HG03045 (cell line): Measurements from ENCODE around the gene SLC22A31.
"Not testable (repeated sequence)": the region's sequence is repeated elsewhere in the genome, so short reads cannot be mapped to it uniquely, and the experiment has no call there.

Experiments used
- ATAC-seq: cut with Tn5 transposase; IDR thresholded peaks from one replicate; pipeline ENCODE4 v1.9.1; 2021; ENCODE audit warnings: mild to moderate bottlenecking, moderate library complexity; ENCODE audit not compliant: unreplicated experiment

The SLC22A31 gene

DNA sequence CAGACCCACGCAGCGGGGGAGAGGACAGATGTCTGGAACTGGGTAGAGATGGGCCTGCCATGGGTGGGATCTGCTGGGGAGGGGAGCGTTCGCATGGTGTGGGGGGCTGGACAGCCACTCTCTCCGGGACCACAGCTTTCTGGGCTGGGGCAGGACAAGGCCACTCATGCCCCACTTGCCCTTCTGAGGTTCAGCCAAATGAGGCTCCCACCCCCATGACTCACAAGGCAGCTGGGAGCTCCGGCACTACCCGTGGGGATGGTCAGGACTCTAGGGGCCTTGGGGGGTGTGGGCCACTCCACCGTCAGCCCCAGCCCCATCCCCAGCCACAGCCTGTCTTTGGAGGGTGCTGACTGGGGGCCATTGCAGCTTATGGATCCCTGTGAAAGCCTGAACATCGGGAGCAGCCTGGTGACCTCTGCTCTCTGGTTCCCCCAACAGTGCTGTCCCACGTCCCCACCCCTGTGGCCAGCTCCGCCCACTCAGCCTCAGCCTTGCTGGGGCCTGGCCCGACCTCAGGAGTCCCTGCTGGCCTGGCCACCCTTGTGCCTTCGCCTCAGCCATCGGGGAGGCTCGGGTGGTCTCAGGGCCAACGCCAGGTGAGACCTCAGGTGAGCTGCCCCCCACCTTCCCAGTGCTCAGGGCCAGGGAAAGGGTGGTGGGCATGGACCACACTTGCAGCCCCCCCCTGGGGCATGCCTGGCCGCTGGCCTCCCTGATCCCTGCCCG is 33.5 kb downstream of the SLC22A31 start:
- ATAC-seq, result no peak

DNA sequence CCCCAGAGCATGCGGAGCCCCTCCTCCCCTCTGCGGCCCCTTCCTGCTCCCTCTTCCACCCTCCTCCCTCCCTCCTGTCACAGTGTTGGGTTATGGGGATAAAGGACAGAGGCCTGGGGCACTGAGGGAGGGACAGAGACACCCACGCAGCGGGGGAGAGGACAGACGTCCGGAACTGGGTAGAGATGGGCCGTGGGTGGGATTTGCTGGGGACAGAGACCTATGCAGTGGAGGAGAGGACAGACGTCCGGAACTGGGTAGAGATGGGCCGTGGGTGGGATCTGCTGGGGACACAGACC is 34.7 kb downstream of the SLC22A31 start:
- ATAC-seq, result not testable (repeated sequence)

- ATAC-seq, result no peak
Observed at GRCh38 chr16:89164847-89165680, 35.3 kb downstream of the SLC22A31 start.

DNA sequence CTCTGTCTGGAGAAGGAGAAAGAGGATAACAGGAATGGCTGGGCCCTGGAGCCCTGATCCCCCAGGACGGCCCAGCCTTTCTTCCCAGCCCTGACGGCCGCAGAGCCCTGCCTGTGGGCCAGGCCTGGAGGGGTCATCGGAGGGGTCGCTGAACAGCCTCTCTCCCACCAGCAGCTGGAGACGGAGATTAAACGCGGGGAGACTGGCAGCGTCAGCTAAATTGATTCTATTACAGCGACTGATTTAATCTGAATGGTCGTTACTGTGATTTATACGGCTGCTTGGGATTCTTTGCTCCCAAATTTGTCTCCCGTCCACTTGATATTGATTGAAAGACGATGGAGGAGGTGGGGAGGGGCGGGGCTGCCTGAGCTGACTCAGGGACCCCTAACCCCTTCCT is 35.9 kb downstream of the SLC22A31 start:
- no peak for ATAC-seq

- ATAC-seq, result no peak
Observed at GRCh38 chr16:89163297-89163696, 37.0 kb downstream of the SLC22A31 start.

DNA sequence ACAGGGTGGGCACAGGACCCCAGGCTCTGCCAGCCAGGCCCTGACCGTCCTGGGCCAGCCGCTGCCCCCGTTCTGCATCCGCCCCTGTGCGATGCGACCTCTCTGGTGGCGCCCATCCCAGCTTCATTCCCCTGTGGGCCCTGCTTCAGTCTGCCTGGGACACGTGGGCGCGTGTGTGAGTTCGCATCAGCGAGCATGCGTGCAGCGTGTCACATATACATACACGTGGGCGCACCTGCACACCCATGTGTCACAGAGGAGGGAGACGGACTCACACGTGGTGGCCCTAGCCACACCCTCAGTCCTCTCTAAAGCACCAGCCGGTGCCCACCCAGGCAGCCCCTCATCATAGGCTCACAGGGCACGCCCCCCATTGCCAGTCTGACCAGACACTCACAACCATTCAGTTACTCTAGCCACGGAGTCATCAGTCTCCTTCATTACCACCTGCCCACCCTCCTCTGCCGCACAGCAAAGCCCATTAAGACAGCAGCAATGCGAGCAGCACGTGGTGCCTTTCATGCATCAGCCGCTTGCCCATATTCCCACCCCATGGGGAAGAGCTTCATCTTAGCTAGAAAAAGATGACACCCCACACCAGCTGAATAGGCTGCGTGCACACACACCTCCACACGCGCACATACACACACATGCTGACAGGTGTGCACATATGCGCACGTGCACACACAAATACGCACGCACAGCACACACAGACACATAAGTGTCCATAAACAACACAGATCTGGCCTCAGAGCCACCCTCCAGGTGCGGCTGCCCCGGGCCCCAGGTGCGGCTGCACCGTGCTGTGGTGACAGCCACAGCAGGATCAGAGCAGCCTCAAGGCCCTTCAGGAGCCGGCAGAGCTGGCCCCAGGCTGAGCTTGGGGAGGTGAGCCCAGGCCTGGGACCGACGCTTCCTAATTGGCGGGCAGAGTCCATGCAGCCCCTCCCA is 38.3 kb downstream of the SLC22A31 start:
- no peak for ATAC-seq

DNA sequence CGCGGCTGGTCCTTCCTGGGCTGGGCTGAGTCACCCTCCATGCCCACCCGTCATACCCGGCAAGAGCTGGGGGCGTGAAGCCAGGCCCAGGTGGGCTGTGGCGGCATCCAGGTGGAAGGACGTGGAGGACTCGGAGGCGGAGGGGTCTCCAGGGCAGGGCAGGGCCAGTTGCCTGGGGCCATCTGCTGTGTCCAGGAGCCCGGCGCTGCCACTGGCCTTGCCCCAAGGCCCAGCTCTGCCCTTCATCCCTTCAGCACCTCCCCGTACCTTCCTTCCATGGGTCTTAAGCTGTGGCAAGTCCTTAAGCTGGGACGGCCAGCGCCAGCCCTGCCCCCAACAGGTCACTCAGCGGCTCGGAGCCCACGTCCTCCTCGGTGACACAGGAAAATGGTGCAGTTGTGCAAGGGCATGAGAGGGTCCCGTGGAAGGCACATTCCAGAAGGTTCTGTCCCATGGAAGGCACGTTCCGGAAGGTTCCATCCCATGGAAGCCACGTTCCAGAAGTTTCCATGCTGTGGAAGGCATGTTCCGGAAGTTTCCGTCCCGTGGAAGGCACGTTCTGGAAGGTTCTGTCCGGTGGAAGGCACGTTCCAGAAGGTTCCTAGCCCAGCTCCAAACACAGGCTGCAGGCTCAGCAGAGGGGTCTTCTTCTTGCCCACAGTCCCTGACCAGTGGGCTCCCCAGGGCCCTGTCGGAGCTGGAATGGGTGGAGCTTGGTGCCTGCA is 39.2 kb downstream of the SLC22A31 start:
- ATAC-seq, result no peak

DNA sequence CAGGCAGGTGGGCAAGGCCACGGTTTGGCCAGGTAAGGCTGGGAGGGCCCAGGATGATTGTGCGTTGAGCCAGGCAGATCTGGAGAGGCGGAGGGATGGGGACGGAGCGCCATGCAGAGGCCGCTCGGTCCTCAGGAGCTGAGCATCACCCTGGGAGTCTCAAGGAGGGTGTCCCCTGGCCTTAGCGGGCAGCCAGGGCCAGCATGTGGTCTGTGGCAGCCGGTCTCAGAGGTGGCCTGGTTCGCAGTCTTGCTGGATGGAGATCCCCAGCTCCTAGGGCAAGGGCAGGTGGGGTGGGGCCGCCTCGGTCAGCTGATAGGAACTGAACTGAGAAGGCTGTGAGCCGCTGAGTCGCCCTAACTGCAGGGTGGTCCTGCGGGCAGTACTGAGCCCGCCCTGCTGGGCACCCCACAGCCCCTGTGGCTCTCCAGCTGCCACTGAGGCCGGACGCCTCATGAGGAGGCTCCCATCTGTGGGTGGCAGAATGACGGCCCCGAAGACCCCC is 40.4 kb downstream of the SLC22A31 start:
- ATAC-seq, result no peak

- ATAC-seq, result no peak
Observed at GRCh38 chr16:89159066-89159849, 41.1 kb downstream of the SLC22A31 start.

- no peak for ATAC-seq
Observed at GRCh38 chr16:89157778-89158177, 42.6 kb downstream of the SLC22A31 start.

DNA sequence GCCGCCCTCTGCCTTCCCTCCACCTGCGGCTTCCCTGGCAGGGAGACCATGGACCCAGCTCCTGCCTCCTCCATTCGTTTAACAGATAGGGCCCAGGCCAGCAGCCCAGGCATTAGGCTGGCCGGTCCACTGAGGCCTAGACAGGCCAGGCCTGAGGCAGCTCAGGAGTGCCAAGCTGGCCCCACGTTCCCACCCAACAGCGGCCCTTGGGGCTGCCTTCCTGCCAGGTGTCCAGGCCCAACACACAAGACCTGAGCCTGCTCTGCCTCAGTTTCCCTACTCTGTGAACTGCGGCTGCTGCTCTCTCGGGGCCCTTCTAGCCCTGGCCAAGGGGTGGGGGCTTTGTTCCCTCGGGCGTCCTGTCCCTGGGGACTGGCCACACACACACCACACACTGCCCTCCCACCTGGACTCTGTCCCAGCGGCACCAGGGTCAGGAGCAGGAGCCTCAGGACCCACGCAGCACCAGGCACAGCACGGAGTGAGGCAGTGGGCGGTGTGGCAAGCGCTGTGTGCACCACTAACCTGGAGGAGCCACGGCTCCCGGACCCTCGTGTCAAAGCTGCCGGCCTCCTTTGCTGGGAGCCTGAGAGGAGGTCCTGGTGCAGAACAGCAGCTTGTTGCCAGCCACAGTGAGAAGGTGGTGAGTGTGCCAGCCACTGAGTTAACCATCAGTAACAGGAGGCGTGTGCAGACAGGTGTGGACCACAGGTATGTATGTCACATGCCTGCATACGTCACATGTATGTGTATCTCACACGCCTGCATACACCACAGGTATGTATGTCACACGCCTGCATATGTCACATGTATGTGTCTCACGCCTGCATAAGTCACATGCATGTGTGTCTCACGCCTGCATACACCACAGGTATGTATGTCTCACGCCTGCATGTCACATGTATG is 43.3 kb downstream of the SLC22A31 start:
- no peak for ATAC-seq

DNA sequence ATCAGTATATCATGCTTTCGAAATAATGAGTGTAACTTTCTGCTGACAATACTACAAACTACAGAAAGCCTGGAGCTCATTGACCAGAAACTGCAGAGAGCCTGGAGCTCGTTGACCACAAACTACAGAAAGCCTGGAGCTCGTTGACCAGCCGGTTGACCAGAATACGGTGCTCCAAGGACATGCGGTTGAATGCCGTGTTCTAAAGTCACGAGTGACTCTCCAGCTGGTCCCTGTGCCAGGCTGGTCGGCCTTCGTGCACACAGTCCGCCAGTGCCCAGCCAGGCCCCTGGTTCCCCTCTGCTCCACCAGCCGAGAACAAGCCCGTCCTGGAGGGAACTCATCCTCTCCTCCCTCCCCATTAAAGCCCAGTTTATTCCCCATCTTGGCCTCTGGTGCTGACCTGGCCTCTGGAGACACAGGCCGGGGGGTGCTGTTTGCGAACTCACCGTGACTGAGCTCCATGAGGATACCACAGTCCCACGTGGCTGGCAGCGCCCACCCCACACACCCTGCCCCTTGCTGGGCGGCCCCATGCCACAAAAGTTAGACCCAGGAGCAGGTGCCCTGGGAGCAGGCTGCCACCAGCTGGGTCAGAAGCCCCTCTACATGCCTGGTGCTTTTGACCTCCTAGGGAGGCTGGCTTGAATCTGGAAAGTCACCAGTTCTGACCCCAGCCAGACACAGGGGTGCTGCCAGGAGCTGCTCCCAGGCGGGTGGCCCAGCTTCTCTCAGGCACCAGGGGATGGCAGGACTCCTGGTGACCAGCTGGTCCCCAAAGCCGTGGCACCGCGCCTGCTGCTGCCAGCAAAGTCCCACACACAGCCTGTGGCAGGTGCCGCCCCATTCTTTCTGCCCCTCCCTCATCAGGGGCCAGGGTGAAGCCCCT is 44.2 kb downstream of the SLC22A31 start:
- ATAC-seq, result no peak

DNA sequence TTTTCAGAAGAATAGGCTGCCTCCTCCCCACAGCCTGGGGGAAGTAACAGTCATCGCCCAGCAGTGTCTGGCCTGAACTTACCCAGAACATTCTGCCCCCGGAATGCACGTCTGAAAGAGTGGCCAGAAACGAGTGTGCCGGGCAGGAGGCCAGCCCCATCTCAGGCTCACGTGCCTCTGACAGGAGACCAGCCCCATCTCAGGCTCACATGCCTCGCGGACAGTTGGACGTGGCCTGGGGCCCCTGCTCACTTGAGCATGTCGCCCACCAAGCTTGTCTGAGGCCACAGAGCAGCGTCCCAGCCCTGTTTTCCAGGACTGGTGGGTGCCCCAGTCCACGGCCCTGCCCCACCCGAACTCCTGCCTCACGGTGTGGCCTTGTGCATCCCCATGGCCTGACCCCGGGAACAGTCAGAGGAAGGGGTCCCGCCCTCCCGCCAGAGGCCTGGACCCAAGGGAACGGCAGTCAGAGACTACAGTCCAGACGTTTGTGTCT is 45.1 kb downstream of the SLC22A31 start:
- ATAC-seq, result no peak

DNA sequence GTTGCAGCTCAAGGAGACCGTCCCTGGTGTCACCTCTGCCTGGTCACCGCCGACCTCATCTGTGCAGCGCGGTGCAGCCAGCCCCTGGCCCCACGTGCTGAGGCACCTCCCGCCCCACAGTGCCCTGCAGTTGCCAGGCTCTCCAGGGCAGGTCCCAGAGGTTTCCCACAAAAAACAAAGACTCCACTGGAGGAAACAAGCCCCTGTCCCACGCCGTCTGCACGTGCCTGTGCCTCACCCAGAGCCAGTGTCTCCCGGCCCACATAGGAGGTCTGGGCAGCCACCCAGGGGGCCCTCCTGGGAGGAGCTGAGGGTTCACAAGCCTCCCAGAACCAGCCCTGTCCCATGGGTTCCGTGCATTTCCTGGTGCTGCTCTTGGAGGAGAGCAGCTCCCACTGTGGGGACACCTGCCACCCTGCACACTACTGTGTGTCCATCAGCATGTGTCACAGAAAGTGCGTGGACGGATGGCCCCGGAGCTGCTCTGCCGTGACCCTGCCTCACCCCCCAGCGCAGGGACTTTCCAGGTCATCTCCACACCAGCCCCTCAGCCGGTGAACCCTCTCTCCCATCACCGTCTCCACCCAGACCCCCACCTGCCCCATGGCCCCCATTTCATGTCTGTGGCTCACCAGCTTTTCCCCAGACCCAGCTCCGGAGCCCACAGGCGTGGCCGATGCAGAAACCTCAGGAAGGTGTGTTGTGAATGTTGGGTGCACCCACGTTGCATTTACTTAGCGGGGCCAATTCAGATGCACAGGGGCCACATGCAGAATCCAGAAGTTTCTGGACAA is 45.8 kb downstream of the SLC22A31 start:
- ATAC-seq, result no peak

DNA sequence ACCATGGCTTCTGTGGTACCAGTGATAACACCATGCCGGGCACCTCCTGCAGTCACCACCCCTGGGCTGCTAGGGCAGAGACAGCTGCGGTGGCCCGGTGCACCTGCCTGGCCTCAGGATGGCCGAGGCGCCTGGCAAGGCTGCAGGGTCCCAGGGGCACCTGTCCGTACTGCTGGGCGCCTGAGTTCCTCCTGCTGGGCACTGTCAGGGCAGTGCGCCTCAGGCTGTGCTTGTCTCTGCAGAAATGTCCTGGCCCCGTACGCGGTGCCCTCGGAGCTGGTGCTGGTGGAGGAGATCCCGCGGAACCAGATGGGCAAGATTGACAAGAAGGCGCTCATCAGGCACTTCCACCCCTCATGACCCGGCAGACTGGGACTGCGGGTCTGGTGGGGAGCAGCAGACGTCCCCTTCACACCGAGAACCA is 46.5 kb downstream of the SLC22A31 start:
- no peak for ATAC-seq

DNA sequence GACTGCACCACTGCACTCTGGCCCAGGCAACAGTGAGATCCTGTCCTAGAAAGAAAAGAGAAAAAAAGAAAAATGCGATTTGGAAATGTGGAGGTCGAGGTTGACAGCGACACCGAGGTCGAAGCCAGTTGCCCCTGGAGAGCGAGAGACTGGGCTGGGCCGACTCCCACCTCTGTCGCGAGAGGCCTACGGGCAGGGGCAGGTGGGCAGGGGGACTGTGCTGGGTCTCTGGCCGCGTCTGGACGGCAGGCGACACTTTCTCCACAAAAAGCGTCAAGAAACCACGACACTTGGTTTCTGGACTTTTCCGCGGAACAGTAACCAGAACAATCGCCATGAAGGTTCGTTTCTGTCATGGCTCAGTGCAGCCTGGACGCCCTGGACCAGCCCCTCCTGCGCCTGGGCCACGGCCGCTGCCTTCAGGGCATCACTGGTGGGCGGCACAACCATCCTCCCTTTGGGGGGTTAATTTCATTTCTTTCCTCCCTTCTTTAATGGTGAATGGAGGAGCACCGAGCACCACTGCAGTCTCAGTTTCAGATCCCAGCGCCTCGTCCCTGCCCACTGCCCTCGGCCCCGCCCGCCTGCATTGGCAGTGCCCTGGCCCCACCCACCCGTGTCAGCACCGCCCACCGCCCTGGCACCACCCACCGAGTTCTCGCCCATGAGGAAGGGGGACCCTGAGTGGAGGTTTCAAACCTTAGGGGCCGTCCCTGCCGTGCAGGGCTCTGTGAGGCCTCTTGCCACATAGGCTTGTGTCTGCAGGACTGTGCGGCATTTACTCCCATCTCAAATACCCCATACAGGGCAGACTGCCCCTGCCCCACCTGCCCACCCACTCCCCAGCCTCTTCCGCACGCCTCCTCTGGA is 47.3 kb downstream of the SLC22A31 start:
- no peak for ATAC-seq
